Lung (tissue), 12 donors: ENCODE measurements around the gene SBF2. TPM values are rescaled to one million over a fixed set of nuclear protein-coding genes. Genes with fewer than 3 reads are reported as not detected.

Experiments used
- ATAC-seq: fragments of 200-7000 bp; cut with Tn5 transposase; one replicate; pipeline ENCODE4 v1.9.1; 2020; ENCODE audit warnings: moderate number of reproducible peaks; ENCODE audit not compliant: insufficient read depth, low FRiP score
- DNase-seq, 3 donors: peaks; one replicate each; pipeline ENCODE4 v3.0.0-alpha.2; 2013 to 2017
- H3K27ac ChIP-seq, 2 donors: one replicate each; pipeline ENCODE4 v1.5.1; 2013; ENCODE audit warnings: mild to moderate bottlenecking in 2 of 2, moderate library complexity in 2 of 2, control low read depth in 1 of 2, inconsistent platforms in 1 of 2, low read depth in 1 of 2, low read length in 1 of 2
- H3K27me3 ChIP-seq, 3 donors: one replicate each; pipeline ENCODE4 v1.5.1; 2013; ENCODE audit warnings: low read length in 2 of 3; ENCODE audit not compliant: control insufficient read depth in 3 of 3, insufficient read depth in 3 of 3
- H3K36me3 ChIP-seq, 4 donors: one replicate each; pipeline ENCODE4 v1.5.1; 2013; ENCODE audit warnings: low read length in 4 of 4, mild to moderate bottlenecking in 1 of 4, moderate library complexity in 1 of 4; ENCODE audit not compliant: control insufficient read depth in 4 of 4, insufficient read depth in 4 of 4
- H3K4me1 ChIP-seq, 5 donors: one replicate each; pipeline ENCODE4 v1.5.1; 2013; ENCODE audit warnings: low read length in 5 of 5, mild to moderate bottlenecking in 2 of 5, moderate library complexity in 1 of 5; ENCODE audit not compliant: control insufficient read depth in 5 of 5, insufficient read depth in 5 of 5
- H3K4me3 ChIP-seq: one replicate; pipeline ENCODE4 v1.5.1; 2013; ENCODE audit warnings: mild to moderate bottlenecking, control low read depth, moderate library complexity
- H3K9ac ChIP-seq, 2 donors: one replicate each; pipeline ENCODE4 v1.5.1; 2013; ENCODE audit warnings: low read length in 2 of 2, control low read depth in 1 of 2; ENCODE audit not compliant: insufficient read depth in 1 of 2
- H3K9me3 ChIP-seq, 4 donors: one replicate each; pipeline ENCODE4 v1.5.1; 2013; ENCODE audit warnings: low read length in 3 of 4, mild to moderate bottlenecking in 1 of 4, moderate library complexity in 1 of 4; ENCODE audit not compliant: control insufficient read depth in 4 of 4, insufficient read depth in 3 of 4
- CTCF ChIP-seq: IDR thresholded peaks from 2 replicates; pipeline ENCODE4 v1.5.1; 2012; ENCODE audit warnings: mild to moderate bottlenecking; ENCODE audit errors: control extremely low read depth, extremely low read depth
- WGBS, 2 donors: extraction: QIAGEN DNeasy Blood & Tissue Kit; methylation state at CpG; one replicate each; pipeline ENCODE4 v1.1.7; 2013; 5-methylcytosine and 5-hydroxymethylcytosine counted together
- polyA plus RNA-seq, 2 donors: library from polyadenylated mRNA; stranded (reverse); fragments of 200-250 nt; gene quantifications; one replicate each; pipeline ENCODE4 v1.2.1, GENCODE V29; 2013
- total RNA-seq, 2 donors: library from RNA; depleted of rRNA in 1 of 2; stranded (reverse); fragments of >200 nt in 1 of 2; gene quantifications; one replicate each; pipeline ENCODE4 v1.2.1, GENCODE V29; 2014 to 2021
- donor health status: control.
- donor health status: control.
- donor health status: Bipolar disorder and iron deficiency.
- donor health status: healthy.
- donor health status: DM: yes; HTN: yes; CAD: no.

Gene SBF2
- total and polyA plus RNA-seq, 4 donors, result 4.4 to 104 (median 24.9) TPM

- Histone ChIP-seq H3K9ac (peak overlapping the region in 1 of 2 donors; percentile 76), H3K4me3 (peak overlapping the region; percentile 63), H3K27me3 (peaks cover 0 to 14% (median 13%) of the 10 kb centered on the region in 3 donors), H3K9me3 (no peaks in the 10 kb centered on the region), H3K36me3 (no peaks in the 10 kb centered on the region), H3K4me1 (peaks cover 3 to 71% (median 11%) of the 10 kb centered on the region in 5 donors), H3K27ac (peak overlapping the region; percentile 63 to 89)
- TF ChIP-seq CTCF, result no peak
- 3% methylated on average over 59 to 65 of the region's 65 CpGs for WGBS, 2 donors
- DNase-seq, result peak; percentile 56 to 57 (median 57)
- no peak for ATAC-seq
These were observed 12.2 kb upstream of the SBF2 start for GRCh38 chr11:10305964-10306918.

GRCh38 chr11:10305262-10305963 is 11.4 kb upstream of the SBF2 start:
- H3K36me3 ChIP-seq, result no peaks in the 10 kb centered on the region
- DNase-seq (peak; percentile 57 to 62 (median 60)), ATAC-seq (no peak)
- peak overlapping the region; percentile 63 for H3K4me3 ChIP-seq
- H3K27ac ChIP-seq, result peak overlapping the region; percentile 63 to 89
- H3K4me1 ChIP-seq, result peaks cover 3 to 72% (median 11%) of the 10 kb centered on the region in 5 donors
- H3K9me3 ChIP-seq, result no peaks in the 10 kb centered on the region
- peaks cover 0 to 14% (median 13%) of the 10 kb centered on the region in 3 donors for H3K27me3 ChIP-seq
- TF ChIP-seq CTCF, result no peak
- 1% methylated on average over 51 of the region's 51 CpGs for WGBS, 2 donors
- peak overlapping the region in 1 of 2 donors; percentile 76 for H3K9ac ChIP-seq

GRCh38 chr11:10304495-10305261 is 10.7 kb upstream of the SBF2 start, which contains the start of gene ADM:
Gene ADM, plus strand, starts transcription at chr11:10305073. Its CDS starts 628 bp downstream, at chr11:10305701.
- Histone ChIP-seq H3K36me3 (no peaks in the 10 kb centered on the region), H3K4me1 (peaks cover 3 to 72% (median 11%) of the 10 kb centered on the region in 5 donors), H3K4me3 (peak within 1 kb of the TSS; percentile 63), H3K27me3 (peaks cover 0 to 14% (median 13%) of the 10 kb centered on the region in 3 donors), H3K27ac (peak within 1 kb of the TSS; percentile 79 to 89), H3K9ac (peak within 1 kb of the TSS in 1 of 2 donors; percentile 76), H3K9me3 (no peaks in the 10 kb centered on the region)
- WGBS, 2 donors, result 1% methylated on average over 44 to 48 of the region's 48 CpGs
- DNase-seq (peak; percentile 88 to 93 (median 90)), ATAC-seq (peak; percentile 29)
- TF ChIP-seq CTCF, result peak; percentile 37
